GM12878 (cell line): ENCODE results near the gene CSF3R.

Experiments
- BCLAF1 ChIP-seq: fragments of 450-650 bp; IDR thresholded peaks from 2 replicates; pipeline ENCODE4 v1.6.1; 2017; ENCODE audit warnings: antibody characterized with exemption, mild to moderate bottlenecking, moderate library complexity
- CTCF ChIP-seq, 3 experiments: IDR thresholded peaks in 2 of 3; conservative IDR thresholded peaks in 1 of 3; 2 replicates each; pipeline ENCODE4 v1.5.1; 2011; ENCODE audit warnings: low read depth in 3 of 3, low read length in 3 of 3, mild to moderate bottlenecking in 3 of 3, control low read depth in 2 of 3, moderate library complexity in 2 of 3, inconsistent platforms in 1 of 3, mixed read lengths in 1 of 3; ENCODE audit not compliant: control insufficient read depth in 2 of 3, insufficient read depth in 1 of 3; ENCODE audit errors: extremely low read depth in 1 of 3
- CUX1 ChIP-seq: IDR thresholded peaks from 2 replicates; pipeline ENCODE4 v1.6.1; 2012; ENCODE audit warnings: improper control_type of control experiment, low read depth, low read length; ENCODE audit not compliant: insufficient replicate concordance
- EP300 ChIP-seq, 2 experiments: fragments of 150-350 bp in 1 of 2; IDR thresholded peaks; 2 replicates each; pipeline ENCODE4 v1.6.1; 2011 to 2012; ENCODE audit warnings: low read depth in 2 of 2, low read length in 2 of 2, borderline replicate concordance in 1 of 2, improper control_type of control experiment in 1 of 2, inconsistent platforms in 1 of 2; ENCODE audit not compliant: control insufficient read depth in 1 of 2
- EZH2 ChIP-seq: IDR thresholded peaks from 2 replicates; pipeline ENCODE4 v1.6.1; 2012; ENCODE audit warnings: low read depth, mild to moderate bottlenecking, control low read depth, inconsistent platforms, low read length, borderline replicate concordance; ENCODE audit not compliant: control insufficient read depth
- MAX ChIP-seq: IDR thresholded peaks from 2 replicates; pipeline ENCODE4 v1.6.1; 2012; ENCODE audit warnings: low read depth, low read length, improper control_type of control experiment
- POLR2A ChIP-seq: IDR thresholded peaks from 2 replicates; pipeline ENCODE4 v1.6.1; 2011; ENCODE audit warnings: low read depth, mild to moderate bottlenecking, low read length
- SMAD1 ChIP-seq: fragments of 450-650 bp; IDR thresholded peaks from 2 replicates; pipeline ENCODE4 v1.6.1; 2018; ENCODE audit warnings: mild to moderate bottlenecking, low read depth; ENCODE audit not compliant: partially characterized antibody
- SREBF2 ChIP-seq: IDR thresholded peaks from 2 replicates; pipeline ENCODE4 v1.6.1; 2012; ENCODE audit warnings: mild to moderate bottlenecking, low read length

GRCh38 chr1:36503733-36504132 is 21.0 kb upstream of the CSF3R start:
- no peak for TF ChIP-seq SREBF2
- TF ChIP-seq CUX1, result no peak
- TF ChIP-seq MAX, result no peak
- no peak for TF ChIP-seq POLR2A
- TF ChIP-seq SMAD1, result no peak
- no peak for TF ChIP-seq EZH2
- TF ChIP-seq CTCF (IDR thresholded peaks at IDR 0.05 in 2 of 3, conservative IDR thresholded peaks at IDR 0.05 in 1 of 3; ENCODE audit: control insufficient read depth in 2 of 3, extremely low read depth in 1 of 3, insufficient read depth in 1 of 3, low read depth in 3 of 3, low read length in 3 of 3), result no peak
- TF ChIP-seq BCLAF1, result no peak
- no peak for TF ChIP-seq EP300 (IDR thresholded peaks at IDR 0.05; ENCODE audit: borderline replicate concordance in 1 of 2, control insufficient read depth in 1 of 2, low read depth in 2 of 2, low read length in 2 of 2)
